ENCODE measurements around the gene PTOV1.

The PTOV1 gene

GRCh38 chr19:49812997-49813861, 37.7 kb upstream of the PTOV1 start, which contains the start of gene FUZ (continued):
- peak; percentile 52 for TF ChIP-seq ZNF518A (tag by site-specific recombination; conservative IDR thresholded peaks at IDR 0.05; ENCODE audit: low read depth)
- no peak for TF ChIP-seq ZNF341 (tag by site-specific recombination; IDR thresholded peaks at IDR 0.05; ENCODE audit: low read depth)
- TF ChIP-seq ZNF24 (tag by site-specific recombination; IDR thresholded peaks at IDR 0.05), result 0 out of 2 replicates have a peak, but pooled peaks have one; percentile 59
- TF ChIP-seq ZBTB10 (tag by site-specific recombination; IDR thresholded peaks at IDR 0.05), result peak; percentile 89
- 0 out of 2 replicates have a peak, but pooled peaks have one; percentile 29 for TF ChIP-seq ZNF629 (tag by site-specific recombination; IDR thresholded peaks at IDR 0.05)
- no peak for TF ChIP-seq ZNF26 (tag by site-specific recombination; IDR thresholded peaks at IDR 0.05)
- TF ChIP-seq ZXDB (tag by site-specific recombination; IDR thresholded peaks at IDR 0.05), result peak; percentile 79
- peak; percentile 79 for TF ChIP-seq YY2 (tag by site-specific recombination; IDR thresholded peaks at IDR 0.05)
- peak; percentile 34; the same call in 1 of the 2 replicates for TF ChIP-seq ZNF513 (tag by site-specific recombination; IDR thresholded peaks at IDR 0.05)
- TF ChIP-seq ZEB2 (tag by site-specific recombination; IDR thresholded peaks at IDR 0.05), result no peak
- no peak for TF ChIP-seq ZNF184 (tag by site-specific recombination; IDR thresholded peaks at IDR 0.05)
- TF ChIP-seq ZNF660 (tag by site-specific recombination; IDR thresholded peaks at IDR 0.05), result peak; percentile 41
- no peak for TF ChIP-seq ZSCAN4 (tag by site-specific recombination; IDR thresholded peaks at IDR 0.05)
- no peak for TF ChIP-seq KLF17 (tag by site-specific recombination; IDR thresholded peaks at IDR 0.05)
- TF ChIP-seq BCL11A (tag by site-specific recombination; IDR thresholded peaks at IDR 0.05; ENCODE audit: low read depth), result no peak
- peak; percentile 98 for TF ChIP-seq PRDM10 (tag by site-specific recombination; IDR thresholded peaks at IDR 0.05)
- TF ChIP-seq ZNF2 (tag by site-specific recombination; IDR thresholded peaks at IDR 0.05), result peak; percentile 72; the same call in 1 of the 2 replicates
- no peak for TF ChIP-seq ZFP37 (tag by site-specific recombination; IDR thresholded peaks at IDR 0.05)
- TF ChIP-seq ZSCAN30 (tag by site-specific recombination; IDR thresholded peaks at IDR 0.05), result peak; percentile 62; the same call in 1 of the 2 replicates
- TF ChIP-seq ZBTB8A (tag by site-specific recombination; IDR thresholded peaks at IDR 0.05), result peak; percentile 40; the same call in 1 of the 2 replicates
- peak; percentile 68 for TF ChIP-seq ZNF561 (tag by site-specific recombination; IDR thresholded peaks at IDR 0.05; ENCODE audit: borderline replicate concordance)

Measured in HEK293 (cell line).